ENCODE measurements around the gene USP36. TPM values are rescaled to one million over a fixed set of nuclear protein-coding genes. Genes with fewer than 3 reads are reported as not detected.

The USP36 gene
- total and polyA plus RNA-seq, 4 donors = 22.2 to 61.5 (median 44.9) TPM

GRCh38 chr17:78789663-78790181, 50.9 kb downstream of the USP36 start:
- H3K9ac ChIP-seq (ENCODE audit: insufficient read depth in 1 of 2, low read length in 2 of 2) = peak overlapping the region in 1 of 2 donors; percentile 26

GRCh38 chr17:78789149-78789662, 51.4 kb downstream of the USP36 start:
- ATAC-seq (ENCODE audit: insufficient read depth, low FRiP score) = peak; percentile 24
- peaks cover 2 to 42% (median 30%) of the 10 kb centered on the region in 5 donors for H3K4me1 ChIP-seq (ENCODE audit: control insufficient read depth in 5 of 5, insufficient read depth in 5 of 5, low read length in 5 of 5)
- DNase-seq = no peak
- no peak overlapping the region for H3K4me3 ChIP-seq
- no peaks in the 10 kb centered on the region for H3K27me3 ChIP-seq (ENCODE audit: control insufficient read depth in 3 of 3, insufficient read depth in 3 of 3, low read length in 2 of 3)
- TF ChIP-seq CTCF (IDR thresholded peaks at IDR 0.05; ENCODE audit: control extremely low read depth, extremely low read depth) = no peak
- H3K9ac ChIP-seq (ENCODE audit: insufficient read depth in 1 of 2, low read length in 2 of 2) = no peak overlapping the region
- 70 to 79% methylated on average over 5 of the region's 5 CpGs for WGBS, 2 donors
- peak overlapping the region in 1 of 2 donors; percentile 76 for H3K27ac ChIP-seq (ENCODE audit: low read depth in 1 of 2, low read length in 1 of 2)
- H3K36me3 ChIP-seq (ENCODE audit: control insufficient read depth in 4 of 4, insufficient read depth in 4 of 4, low read length in 4 of 4) = peaks cover 2 to 8% (median 5%) of the 10 kb centered on the region in 4 donors
- H3K9me3 ChIP-seq (ENCODE audit: control insufficient read depth in 4 of 4, insufficient read depth in 3 of 4, low read length in 3 of 4) = no peaks in the 10 kb centered on the region

More at GRCh38 chr17:78789663-78790181, 50.9 kb downstream of the USP36 start:
- peaks cover 3 to 13% (median 7%) of the 10 kb centered on the region in 4 donors for H3K36me3 ChIP-seq (ENCODE audit: control insufficient read depth in 4 of 4, insufficient read depth in 4 of 4, low read length in 4 of 4)
- no peak overlapping the region for H3K4me3 ChIP-seq
- 38 to 78% methylated on average over 14 of the region's 14 CpGs for WGBS, 2 donors
- peaks cover 2 to 42% (median 30%) of the 10 kb centered on the region in 5 donors for H3K4me1 ChIP-seq (ENCODE audit: control insufficient read depth in 5 of 5, insufficient read depth in 5 of 5, low read length in 5 of 5)
- H3K27ac ChIP-seq (ENCODE audit: low read depth in 1 of 2, low read length in 1 of 2) = peak overlapping the region in 1 of 2 donors; percentile 76
- peak; percentile 42 for ATAC-seq (ENCODE audit: insufficient read depth, low FRiP score)
- TF ChIP-seq CTCF (IDR thresholded peaks at IDR 0.05; ENCODE audit: control extremely low read depth, extremely low read depth) = no peak
- peak; percentile 88 to 96 (median 95) for DNase-seq
- H3K27me3 ChIP-seq (ENCODE audit: control insufficient read depth in 3 of 3, insufficient read depth in 3 of 3, low read length in 2 of 3) = no peaks in the 10 kb centered on the region
- H3K9me3 ChIP-seq (ENCODE audit: control insufficient read depth in 4 of 4, insufficient read depth in 3 of 4, low read length in 3 of 4) = no peaks in the 10 kb centered on the region

GRCh38 chr17:78788451-78788850, 52.2 kb downstream of the USP36 start:
- H3K27ac ChIP-seq (ENCODE audit: low read depth in 1 of 2, low read length in 1 of 2) = no peak overlapping the region
- ATAC-seq (ENCODE audit: insufficient read depth, low FRiP score) = no peak
- H3K9ac ChIP-seq (ENCODE audit: insufficient read depth in 1 of 2, low read length in 2 of 2) = no peak overlapping the region
- no peaks in the 10 kb centered on the region for H3K9me3 ChIP-seq (ENCODE audit: control insufficient read depth in 4 of 4, insufficient read depth in 3 of 4, low read length in 3 of 4)
- H3K4me1 ChIP-seq (ENCODE audit: control insufficient read depth in 5 of 5, insufficient read depth in 5 of 5, low read length in 5 of 5) = peaks cover 2 to 42% (median 30%) of the 10 kb centered on the region in 5 donors
- no peak for TF ChIP-seq CTCF (IDR thresholded peaks at IDR 0.05; ENCODE audit: control extremely low read depth, extremely low read depth)
- peaks cover 0 to 4% (median 2%) of the 10 kb centered on the region in 4 donors for H3K36me3 ChIP-seq (ENCODE audit: control insufficient read depth in 4 of 4, insufficient read depth in 4 of 4, low read length in 4 of 4)
- no peak overlapping the region for H3K4me3 ChIP-seq
- 86 to 97% methylated on average over 7 of the region's 7 CpGs for WGBS, 2 donors
- DNase-seq = no peak
- H3K27me3 ChIP-seq (ENCODE audit: control insufficient read depth in 3 of 3, insufficient read depth in 3 of 3, low read length in 2 of 3) = no peaks in the 10 kb centered on the region
